Endothelial cell of umbilical vein (primary cell): ENCODE results near the gene RNF135. TPM values are rescaled to one million over a fixed set of nuclear protein-coding genes. Genes with fewer than 3 reads are reported as not detected.
A peak's percentile ranks its signal among the peaks of the same experiment; 100 is the strongest.

ENCODE experiments used
- BruUV-seq: library from RNA; stranded (reverse); fragments of 400-500 nt; replicated peaks from 2 replicates; lab custom pipeline; 2021; lab: Mats Ljungman, UMichigan
- CTCF ChIA-PET: fragments of 300-600, 350-600 bp; sonication (Branson Sonifier 250); formaldehyde crosslinking; loops from one replicate; lab custom pipeline; 2021; ENCODE audit warnings: antibody characterized with exemption, inconsistent platforms; lab: Charles Lee
- POLR2A ChIA-PET: fragments of 300-600, 350-600 bp; sonication (Branson Sonifier 250); formaldehyde crosslinking; loops from one replicate; lab custom pipeline; 2021; ENCODE audit warnings: antibody characterized with exemption, inconsistent platforms; lab: Charles Lee
- DNase-seq: peaks from one replicate; pipeline ENCODE4 v3.0.0-alpha.2; 2011; ENCODE audit warnings: low read depth, low spot score
- FAIRE-seq: peaks from 2 replicates; lab custom pipeline; 2011; peaks lifted over from hg19 to GRCh38; lab: Jason Lieb, UNC
- H2AFZ ChIP-seq: 2 replicates; pipeline ENCODE4 v1.6.0; 2012; ENCODE audit warnings: low read depth, low read length, control low read depth, inconsistent platforms
- H3K27ac ChIP-seq: 2 replicates; pipeline ENCODE4 v1.5.1; 2011; ENCODE audit warnings: low read depth, mild to moderate bottlenecking, control low read depth, low read length, moderate library complexity; ENCODE audit not compliant: insufficient read depth
- H3K27me3 ChIP-seq, 2 experiments: 2 replicates each; pipeline versions ENCODE4 v1.6.0 to v1.6.1; 2011; ENCODE audit warnings: low read length in 2 of 2, mixed read lengths in 1 of 2; ENCODE audit not compliant: control insufficient read depth in 2 of 2, insufficient read depth in 2 of 2
- H3K36me3 ChIP-seq, 2 experiments: 2 replicates in 1 of 2; 3 replicates in 1 of 2; pipeline ENCODE4 v1.5.1; 2011; ENCODE audit warnings: low read length in 2 of 2, mild to moderate bottlenecking in 1 of 2, moderate library complexity in 1 of 2; ENCODE audit not compliant: control insufficient read depth in 2 of 2, insufficient read depth in 2 of 2; ENCODE audit errors: extremely low read depth in 1 of 2
- H3K4me1 ChIP-seq: 3 replicates; pipeline ENCODE4 v1.5.1; 2011; ENCODE audit warnings: mild to moderate bottlenecking, low read length; ENCODE audit not compliant: control insufficient read depth, insufficient read depth; ENCODE audit errors: extremely low read depth
- H3K4me2 ChIP-seq: 2 replicates; pipeline ENCODE4 v1.6.1; 2011; ENCODE audit warnings: low read length, control low read depth, mixed read lengths; ENCODE audit not compliant: insufficient read depth
- H3K4me3 ChIP-seq, 3 experiments: fragments of 200-600 bp in 1 of 3; sonication (generic), shearing (Covaris generic) in 1 of 3; replicated peaks in 1 of 3; 2 replicates each; pipeline ENCODE4 v1.5.1; 2011 to 2016; ENCODE audit warnings: control low read depth in 3 of 3, low read length in 3 of 3, mild to moderate bottlenecking in 2 of 3, inconsistent platforms in 1 of 3, low read depth in 1 of 3, moderate library complexity in 1 of 3; ENCODE audit not compliant: insufficient read depth in 1 of 3
- H3K79me2 ChIP-seq: 2 replicates; pipeline ENCODE4 v1.6.0; 2012; ENCODE audit warnings: low read length, inconsistent platforms; ENCODE audit not compliant: control insufficient read depth, insufficient read depth
- H3K9ac ChIP-seq: replicated peaks from 2 replicates; pipeline ENCODE3; 2011; ENCODE audit warnings: low read length, control low read depth; ENCODE audit not compliant: insufficient read depth; ENCODE audit errors: extremely low read depth
- H3K9me1 ChIP-seq: replicated peaks from 3 replicates; pipeline ENCODE4 v1.6.0; 2011; ENCODE audit warnings: mild to moderate bottlenecking, low read length; ENCODE audit not compliant: control insufficient read depth, insufficient read depth; ENCODE audit errors: extremely low read depth
- H3K9me3 ChIP-seq: replicated peaks from 2 replicates; pipeline ENCODE4 v1.5.1; 2012; ENCODE audit warnings: low read length, inconsistent platforms; ENCODE audit not compliant: control insufficient read depth, insufficient read depth
- H4K20me1 ChIP-seq: replicated peaks from 2 replicates; pipeline ENCODE3; 2011; ENCODE audit warnings: mild to moderate bottlenecking, low read length; ENCODE audit not compliant: control insufficient read depth, insufficient read depth; ENCODE audit errors: extremely low read depth
- CTCF ChIP-seq, 2 donors: IDR thresholded peaks; 1 replicate in 1 of 2; 2 replicates in 1 of 2; pipeline ENCODE4 v1.5.1; 2011; ENCODE audit warnings: low read length in 2 of 2, mild to moderate bottlenecking in 2 of 2, moderate library complexity in 2 of 2, control low read depth in 1 of 2, inconsistent platforms in 1 of 2, low read depth in 1 of 2; ENCODE audit not compliant: insufficient read depth in 1 of 2; ENCODE audit errors: extremely low read depth in 1 of 2
- EZH2 ChIP-seq: IDR thresholded peaks from 2 replicates; pipeline ENCODE4 v1.6.1; 2012; ENCODE audit warnings: borderline replicate concordance, low read depth, mild to moderate bottlenecking, moderate library complexity, low read length, inconsistent platforms; ENCODE audit not compliant: severe bottlenecking
- FOS ChIP-seq: IDR thresholded peaks from 2 replicates; pipeline ENCODE4 v1.6.1; 2011; ENCODE audit warnings: mild to moderate bottlenecking, low read length, moderate library complexity, borderline replicate concordance; ENCODE audit not compliant: insufficient read depth
- GATA2 ChIP-seq: IDR thresholded peaks from 2 replicates; pipeline ENCODE4 v1.7.0; 2011; ENCODE audit warnings: low read depth, mild to moderate bottlenecking, moderate library complexity, mixed read lengths, low read length; ENCODE audit not compliant: insufficient read length, insufficient read depth
- JUN ChIP-seq: IDR thresholded peaks from 2 replicates; pipeline ENCODE4 v1.6.1; 2011; ENCODE audit warnings: borderline replicate concordance, low read depth; ENCODE audit not compliant: insufficient read length, insufficient read depth
- MYC ChIP-seq: IDR thresholded peaks from one replicate; pipeline ENCODE4 v1.6.1; 2011; ENCODE audit warnings: mild to moderate bottlenecking, low read depth, low read length
- POLR2A ChIP-seq: IDR thresholded peaks from 2 replicates; pipeline ENCODE4 v1.6.1; 2012; ENCODE audit warnings: low read depth, mild to moderate bottlenecking, control low read depth, low read length
- POLR2AphosphoS5 ChIP-seq: IDR thresholded peaks from 2 replicates; pipeline ENCODE4 v1.6.1; 2012; ENCODE audit warnings: low read depth, mild to moderate bottlenecking, control low read depth, low read length, moderate library complexity; ENCODE audit not compliant: insufficient read depth
- dilution Hi-C: fragments of 300-500 bp; cut with MboI; formaldehyde crosslinking; loops from one replicate; pipeline ENCODE4 v1.15.0; 2019; ENCODE audit warnings: low sequenced_read_pairs; ENCODE audit not compliant: extremely low pct_ligation_motif_present
- intact Hi-C: fragments of 100-400 bp; cut with micrococcal nuclease; formaldehyde crosslinking; loops from one replicate; pipeline ENCODE4 v1.10.0; 2022
- polyA plus RNA-seq, 4 experiments: library from polyadenylated mRNA; depleted of rRNA in 3 of 4; stranded (reverse) in 3 of 4; unstranded in 1 of 4; fragments of >200 nt; gene quantifications; 2 replicates each; pipeline versions ENCODE4 v1.2.1 to v1.2.3, GENCODE V29; 2011 to 2012; ENCODE audit warnings: missing spikeins in 1 of 4
- total RNA-seq: library from RNA; stranded (reverse); gene quantifications from 2 replicates; pipeline ENCODE4 v1.2.3, GENCODE V29; 2021
- TF ChIP-seq, protein P1 (sequence below): IDR thresholded peaks from 2 replicates; pipeline ENCODE4 v1.6.1; 2011; ENCODE audit not compliant: insufficient read depth, insufficient read length

Gene RNF135
- total and polyA plus RNA-seq, 2 donors (not counting 3 experiments of a cell fraction or from before 2014, with no cell fraction given), result 11.6 to 12.0 TPM

- Histone ChIP-seq H3K9me3 (no peaks in the 10 kb centered on the region), H4K20me1 (no peaks in the 10 kb centered on the region), H2AFZ (peak overlapping the region; percentile 79), H3K4me2 (peak overlapping the region; percentile 71), H3K9ac (peak overlapping the region; percentile 41), H3K79me2 (no peaks in the 10 kb centered on the region), H3K27ac (no peak overlapping the region), H3K27me3 (no peaks in the 10 kb centered on the region), H3K9me1 (no peaks in the 10 kb centered on the region), H3K4me3 (peak overlapping the region; percentile 22 to 58 (median 45)), H3K36me3 (peaks cover 0 to 1% of the 10 kb centered on the region in 2 experiments), H3K4me1 (peaks cover 15% of the 10 kb centered on the region)
- POLR2A ChIA-PET, result interaction anchor here (0.8 kb wide), 1 partner anchor 87 kb away, joined by 3 read pairs; the partner anchor contains the start of gene NF1
- dilution Hi-C loops, result no loop called here
- TSS peak; percentile 34 for BruUV-seq
- intact Hi-C loops, result loop anchor here (1.0 kb wide), 1 partner anchor 37 kb away; the partner anchor contains the start of gene RNF135
- DNase-seq, result no peak
- TF ChIP-seq MYC, result no peak
- TF ChIP-seq CTCF (IDR thresholded peaks at IDR 0.05; ENCODE audit: extremely low read depth in 1 of 2, insufficient read depth in 1 of 2, low read depth in 1 of 2, low read length in 2 of 2), result no peak
- TF ChIP-seq POLR2AphosphoS5, result no peak
- TF ChIP-seq EZH2, result no peak
- TF ChIP-seq POLR2A, result no peak
- no peak for TF ChIP-seq FOS
- no peak for TF ChIP-seq JUN
- no peak for TF ChIP-seq GATA2
- TF ChIP-seq, protein P1, sequence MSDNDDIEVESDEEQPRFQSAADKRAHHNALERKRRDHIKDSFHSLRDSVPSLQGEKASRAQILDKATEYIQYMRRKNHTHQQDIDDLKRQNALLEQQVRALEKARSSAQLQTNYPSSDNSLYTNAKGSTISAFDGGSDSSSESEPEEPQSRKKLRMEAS, result no peak
- CTCF ChIA-PET, result interaction anchor here (1.0 to 2.0 kb wide), 5 partner anchors 13 to 381 kb away, joined by 3 to 9 read pairs (median 3); no protein-coding TSS in a partner anchor
- no peak for FAIRE-seq
Measured at GRCh38 chr17:31007695-31008373, 37.0 kb downstream of the RNF135 start.
